HG03159 (cell line): ENCODE data around the gene CDKAL1.
"Not testable (repeated sequence)": the region's sequence is repeated elsewhere in the genome, so short reads cannot be mapped to it uniquely, and the experiment has no call there.

Experiments
- ATAC-seq: cut with Tn5 transposase; IDR thresholded peaks from one replicate; pipeline ENCODE4 v1.9.1; 2021; ENCODE audit warnings: mild to moderate bottlenecking, moderate library complexity; ENCODE audit not compliant: unreplicated experiment

Gene CDKAL1

GRCh38 chr6:21049148-21049547 is 514.9 kb downstream of the CDKAL1 start:
- ATAC-seq, result no peak

- ATAC-seq, result no peak
Measured at GRCh38 chr6:21049572-21049971, 515.3 kb downstream of the CDKAL1 start.

GRCh38 chr6:21050935-21051334 is 516.7 kb downstream of the CDKAL1 start:
- no peak for ATAC-seq

GRCh38 chr6:21051777-21052176 is 517.5 kb downstream of the CDKAL1 start:
- ATAC-seq, result no peak

- ATAC-seq, result no peak
Measured at GRCh38 chr6:21053612-21054011, 519.4 kb downstream of the CDKAL1 start.

GRCh38 chr6:21055480-21055879 is 521.2 kb downstream of the CDKAL1 start:
- ATAC-seq, result not testable (repeated sequence)

GRCh38 chr6:21061892-21062291 is 527.6 kb downstream of the CDKAL1 start:
- no peak for ATAC-seq

- ATAC-seq, result no peak
Measured at GRCh38 chr6:21064756-21065340, 530.6 kb downstream of the CDKAL1 start.

GRCh38 chr6:21067521-21067920 is 533.3 kb downstream of the CDKAL1 start:
- no peak for ATAC-seq

GRCh38 chr6:21070620-21071019 is 536.4 kb downstream of the CDKAL1 start:
- ATAC-seq, result no peak

GRCh38 chr6:21071780-21072468 is 537.7 kb downstream of the CDKAL1 start:
- ATAC-seq, result no peak

GRCh38 chr6:21073318-21073839 is 539.1 kb downstream of the CDKAL1 start:
- ATAC-seq, result no peak

- no peak for ATAC-seq
Measured at GRCh38 chr6:21074484-21074883, 540.2 kb downstream of the CDKAL1 start.

GRCh38 chr6:21075986-21076385 is 541.7 kb downstream of the CDKAL1 start:
- no peak for ATAC-seq

GRCh38 chr6:21078497-21078896 is 544.2 kb downstream of the CDKAL1 start:
- ATAC-seq, result no peak

- ATAC-seq, result no peak
Measured at GRCh38 chr6:21079468-21080048, 545.3 kb downstream of the CDKAL1 start.

- ATAC-seq, result no peak
Measured at GRCh38 chr6:21080221-21080620, 546.0 kb downstream of the CDKAL1 start.

GRCh38 chr6:21082091-21082490 is 547.8 kb downstream of the CDKAL1 start:
- no peak for ATAC-seq

GRCh38 chr6:21083708-21084107 is 549.5 kb downstream of the CDKAL1 start:
- ATAC-seq, result no peak

- no peak for ATAC-seq
Measured at GRCh38 chr6:21084656-21085055, 550.4 kb downstream of the CDKAL1 start.

GRCh38 chr6:21085211-21085610 is 551.0 kb downstream of the CDKAL1 start:
- no peak for ATAC-seq

- no peak for ATAC-seq
Measured at GRCh38 chr6:21085643-21086042, 551.4 kb downstream of the CDKAL1 start.
